ENCODE data around the gene DHRSX.

DHRSX gene

GRCh38 chrX:2492531-2493218, 8.1 kb downstream of the DHRSX start:
- H3K27ac ChIP-seq (ENCODE audit: low read depth, low read length) = no peak overlapping the region
- H3K4me1 ChIP-seq (ENCODE audit: control insufficient read depth, low read length) = peaks cover 24% of the 10 kb centered on the region
- TF ChIP-seq EZH2phosphoT487 (IDR thresholded peaks at IDR 0.05; ENCODE audit: borderline replicate concordance, low read length) = no peak
- TF ChIP-seq, protein P1, sequence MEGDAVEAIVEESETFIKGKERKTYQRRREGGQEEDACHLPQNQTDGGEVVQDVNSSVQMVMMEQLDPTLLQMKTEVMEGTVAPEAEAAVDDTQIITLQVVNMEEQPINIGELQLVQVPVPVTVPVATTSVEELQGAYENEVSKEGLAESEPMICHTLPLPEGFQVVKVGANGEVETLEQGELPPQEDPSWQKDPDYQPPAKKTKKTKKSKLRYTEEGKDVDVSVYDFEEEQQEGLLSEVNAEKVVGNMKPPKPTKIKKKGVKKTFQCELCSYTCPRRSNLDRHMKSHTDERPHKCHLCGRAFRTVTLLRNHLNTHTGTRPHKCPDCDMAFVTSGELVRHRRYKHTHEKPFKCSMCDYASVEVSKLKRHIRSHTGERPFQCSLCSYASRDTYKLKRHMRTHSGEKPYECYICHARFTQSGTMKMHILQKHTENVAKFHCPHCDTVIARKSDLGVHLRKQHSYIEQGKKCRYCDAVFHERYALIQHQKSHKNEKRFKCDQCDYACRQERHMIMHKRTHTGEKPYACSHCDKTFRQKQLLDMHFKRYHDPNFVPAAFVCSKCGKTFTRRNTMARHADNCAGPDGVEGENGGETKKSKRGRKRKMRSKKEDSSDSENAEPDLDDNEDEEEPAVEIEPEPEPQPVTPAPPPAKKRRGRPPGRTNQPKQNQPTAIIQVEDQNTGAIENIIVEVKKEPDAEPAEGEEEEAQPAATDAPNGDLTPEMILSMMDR (IDR thresholded peaks at IDR 0.05; ENCODE audit: low read depth, low read length, poor library complexity, severe bottlenecking) = no peak
- H3F3A ChIP-seq (ENCODE audit: control insufficient read depth, insufficient read depth) = no peaks in the 10 kb centered on the region; the same call in 1 of the 2 replicates
- no peak overlapping the region for H3K4me3 ChIP-seq (ENCODE audit: low read length)
- H3K79me2 ChIP-seq (ENCODE audit: control insufficient read depth, low read length) = peaks cover 77% of the 10 kb centered on the region
- peaks cover 61% of the 10 kb centered on the region for H3K36me3 ChIP-seq (ENCODE audit: control insufficient read depth, low read length)
- H4K20me1 ChIP-seq (ENCODE audit: control insufficient read depth, insufficient read depth, low read depth, low read length) = peaks cover 6% of the 10 kb centered on the region; the same call in 1 of the 2 replicates
- H3K27me3 ChIP-seq (ENCODE audit: control insufficient read depth, low read length) = no peaks in the 10 kb centered on the region
- H3K9me3 ChIP-seq (ENCODE audit: control insufficient read depth, insufficient read depth, low read length) = no peaks in the 10 kb centered on the region
- no peaks in the 10 kb centered on the region for H3K9me2 ChIP-seq (replicated peaks; ENCODE audit: control insufficient read depth, low read length)
- no peak overlapping the region for H3K4me2 ChIP-seq (ENCODE audit: low read length)

DNA sequence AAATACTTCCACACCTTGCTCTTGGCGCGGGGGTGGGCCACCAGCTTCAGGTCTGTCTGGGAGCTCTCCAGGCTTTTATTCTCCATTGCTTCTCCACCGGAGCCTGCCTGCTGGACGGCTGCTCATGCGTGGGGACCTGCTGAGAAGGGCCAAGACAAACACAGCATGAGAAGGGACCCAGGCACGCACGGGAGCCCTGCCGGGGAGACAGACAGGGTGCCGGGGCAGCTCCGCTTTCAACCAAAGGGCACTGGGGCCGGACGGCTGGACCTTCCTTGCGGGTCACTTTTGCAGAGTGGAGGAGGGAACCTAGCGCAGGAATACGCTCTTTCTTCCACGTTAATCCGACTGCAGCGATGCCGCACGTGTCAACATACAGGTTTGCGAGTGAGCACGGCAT, 10.1 kb downstream of the DHRSX start:
- Histone ChIP-seq H3K4me1 (ENCODE audit: control insufficient read depth, low read length) (peaks cover 17% of the 10 kb centered on the region), H3F3A (ENCODE audit: control insufficient read depth, insufficient read depth) (no peaks in the 10 kb centered on the region), H3K4me2 (ENCODE audit: low read length) (no peak overlapping the region), H3K4me3 (ENCODE audit: low read length) (no peak overlapping the region), H3K36me3 (ENCODE audit: control insufficient read depth, low read length) (peaks cover 58% of the 10 kb centered on the region), H3K27me3 (ENCODE audit: control insufficient read depth, low read length) (no peaks in the 10 kb centered on the region), H3K9me3 (ENCODE audit: control insufficient read depth, insufficient read depth, low read length) (no peaks in the 10 kb centered on the region), H3K27ac (ENCODE audit: low read depth, low read length) (no peak overlapping the region), H4K20me1 (ENCODE audit: control insufficient read depth, insufficient read depth, low read depth, low read length) (peaks cover 6% of the 10 kb centered on the region; the same call in 1 of the 2 replicates), H3K79me2 (ENCODE audit: control insufficient read depth, low read length) (peaks cover 77% of the 10 kb centered on the region), H3K9me2 (replicated peaks; ENCODE audit: control insufficient read depth, low read length) (no peaks in the 10 kb centered on the region)
- TF ChIP-seq, protein P1 (IDR thresholded peaks at IDR 0.05; ENCODE audit: low read depth, low read length, poor library complexity, severe bottlenecking) = no peak
- TF ChIP-seq EZH2phosphoT487 (IDR thresholded peaks at IDR 0.05; ENCODE audit: borderline replicate concordance, low read length) = no peak

DNA sequence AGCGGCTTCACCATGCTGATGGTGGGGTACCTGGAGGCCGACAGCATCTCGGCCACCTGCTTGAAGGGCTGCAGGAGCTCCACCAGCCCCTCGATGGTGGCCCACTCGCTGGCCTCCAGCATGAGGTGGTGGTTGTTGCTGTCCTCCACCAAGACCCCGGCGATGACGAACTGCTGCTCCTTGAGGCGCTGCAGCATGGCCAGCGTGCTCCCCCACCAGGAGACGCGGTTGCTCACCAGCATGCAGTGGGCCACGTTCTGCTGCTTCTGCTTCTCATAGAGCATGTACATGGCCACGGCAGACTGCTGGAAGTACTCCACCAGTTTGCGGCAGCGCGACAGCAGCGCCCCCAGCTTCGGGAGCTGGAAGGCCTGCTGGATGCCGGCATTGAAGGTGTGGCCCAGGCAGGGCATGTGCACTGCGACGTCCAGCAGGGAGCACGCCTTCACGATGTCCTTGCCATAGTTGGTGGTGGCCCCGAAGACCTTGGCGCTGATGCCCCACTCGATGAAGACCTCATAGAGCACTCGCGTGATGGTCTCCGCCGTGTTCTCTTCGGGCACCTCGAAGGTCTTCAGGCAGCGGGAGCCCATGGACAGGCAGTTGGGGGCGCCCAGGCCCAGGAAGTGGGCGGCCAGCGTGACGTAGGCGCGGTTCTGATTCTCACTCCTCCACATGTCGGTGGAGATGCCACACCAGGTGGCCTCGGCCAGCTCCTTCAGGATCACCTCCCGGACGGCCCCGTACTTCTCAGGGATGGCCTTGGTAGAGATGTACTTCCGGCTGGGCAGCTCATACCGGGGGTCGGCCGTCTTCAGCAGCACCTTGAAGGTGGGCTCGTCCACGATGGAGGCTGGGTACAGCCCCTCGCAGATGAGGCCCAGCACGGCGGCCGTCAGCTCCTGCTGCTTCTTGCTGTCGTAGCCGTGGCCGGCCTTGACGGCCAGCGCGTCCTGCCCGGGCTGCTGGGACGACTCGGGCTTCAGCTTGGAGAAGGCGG, 11.0 kb downstream of the DHRSX start:
- H3K9me2 ChIP-seq (replicated peaks; ENCODE audit: control insufficient read depth, low read length) = no peaks in the 10 kb centered on the region
- H3K79me2 ChIP-seq (ENCODE audit: control insufficient read depth, low read length) = peaks cover 77% of the 10 kb centered on the region
- H3K4me1 ChIP-seq (ENCODE audit: control insufficient read depth, low read length) = peaks cover 17% of the 10 kb centered on the region
- no peaks in the 10 kb centered on the region for H3K27me3 ChIP-seq (ENCODE audit: control insufficient read depth, low read length)
- H3K4me3 ChIP-seq (ENCODE audit: low read length) = no peak overlapping the region
- no peak overlapping the region for H3K27ac ChIP-seq (ENCODE audit: low read depth, low read length)
- H3K36me3 ChIP-seq (ENCODE audit: control insufficient read depth, low read length) = peaks cover 60% of the 10 kb centered on the region
- H3F3A ChIP-seq (ENCODE audit: control insufficient read depth, insufficient read depth) = no peaks in the 10 kb centered on the region
- TF ChIP-seq, protein P1 (IDR thresholded peaks at IDR 0.05; ENCODE audit: low read depth, low read length, poor library complexity, severe bottlenecking) = no peak
- TF ChIP-seq EZH2phosphoT487 (IDR thresholded peaks at IDR 0.05; ENCODE audit: borderline replicate concordance, low read length) = no peak
- no peak overlapping the region for H3K4me2 ChIP-seq (ENCODE audit: low read length)
- H4K20me1 ChIP-seq (ENCODE audit: control insufficient read depth, insufficient read depth, low read depth, low read length) = peaks cover 6% of the 10 kb centered on the region; the same call in 1 of the 2 replicates
- no peaks in the 10 kb centered on the region for H3K9me3 ChIP-seq (ENCODE audit: control insufficient read depth, insufficient read depth, low read length)
